Cardiac muscle cell (in vitro differentiated cells and primary cell): ENCODE results near the gene OR4D6. TPM values are rescaled to one million over a fixed set of nuclear protein-coding genes. Genes with fewer than 3 reads are reported as not detected.
"Not testable (repeated sequence)": the region's sequence is repeated elsewhere in the genome, so short reads cannot be mapped to it uniquely, and the experiment has no call there.

Experiments
- DNase-seq, 2 donors: peaks; one replicate each; pipeline versions ENCODE4 v3.0.0 to v3.0.0-alpha.2; 2010 to 2017; ENCODE audit warnings: low read depth in 1 of 2, low spot score in 1 of 2
- H3K27ac ChIP-seq: fragments of 200-600 bp; sonication (generic); 2 replicates; pipeline ENCODE4 v1.5.1; 2016
- H3K27me3 ChIP-seq: fragments of 200-600 bp; sonication (generic); 2 replicates; pipeline ENCODE4 v1.6.0; 2016; ENCODE audit warnings: control low read depth
- H3K36me3 ChIP-seq: fragments of 200-600 bp; sonication (generic); 2 replicates; pipeline ENCODE4 v1.5.1; 2016; ENCODE audit warnings: control low read depth
- H3K4me1 ChIP-seq: fragments of 200-600 bp; sonication (generic); 2 replicates; pipeline ENCODE4 v1.8.1; 2017; ENCODE audit warnings: low read depth, mild to moderate bottlenecking, mixed run types
- H3K4me3 ChIP-seq: fragments of 200-600 bp; sonication (generic); 2 replicates; pipeline ENCODE4 v1.5.1; 2016; ENCODE audit warnings: mild to moderate bottlenecking
- H3K9me3 ChIP-seq: fragments of 200-600 bp; sonication (generic); 2 replicates; pipeline ENCODE4 v1.5.1; 2017; ENCODE audit warnings: low read depth, mild to moderate bottlenecking, control low read depth
- CTCF ChIP-seq: IDR thresholded peaks from 2 replicates; pipeline ENCODE4 v1.5.1; 2012; ENCODE audit warnings: low read depth, mild to moderate bottlenecking, low read length
- polyA plus RNA-seq: library from polyadenylated mRNA; unstranded; fragments of >200 nt; fragmentation: Nextera tagmentation; extraction: Ambion mirVana; gene quantifications from 2 replicates; pipeline ENCODE4 v1.2.1, GENCODE V29; 2016
- total RNA-seq: library from RNA; depleted of rRNA; stranded (reverse); fragments of >200 nt; gene quantifications from 2 replicates; pipeline ENCODE4 v1.2.3, GENCODE V29; 2016

OR4D6 gene
- total and polyA plus RNA-seq, 2 experiments from 2014 or later, result not detected

- H3K27ac ChIP-seq, result no peak within 1 kb of the TSS
- H3K27me3 ChIP-seq, result no peaks in the 10 kb centered on the region
- DNase-seq, result no peak
- H3K4me1 ChIP-seq, result no peaks in the 10 kb centered on the region
- no peak within 1 kb of the TSS for H3K4me3 ChIP-seq
- H3K36me3 ChIP-seq, result no peaks in the 10 kb centered on the region
- no peaks in the 10 kb centered on the region for H3K9me3 ChIP-seq
- TF ChIP-seq CTCF, result no peak
Observed at GRCh38 chr11:59436169-59436568, 20.6 kb upstream of the OR4D6 start, which contains the start of gene OR5A1. Gene OR5A1, plus strand, starts transcription at chr11:59436469. Its CDS starts 6,700 bp downstream, at chr11:59443169.

- Histone ChIP-seq H3K27me3 (no peaks in the 10 kb centered on the region), H3K36me3 (no peaks in the 10 kb centered on the region), H3K4me3 (no peak overlapping the region), H3K9me3 (no peaks in the 10 kb centered on the region), H3K27ac (no peak overlapping the region), H3K4me1 (no peaks in the 10 kb centered on the region)
- no peak for DNase-seq
- TF ChIP-seq CTCF, result no peak
Observed at GRCh38 chr11:59437770-59438169, 19.0 kb upstream of the OR4D6 start.

- not testable (repeated sequence) for H3K27me3 ChIP-seq, H3K4me3 ChIP-seq, H3K27ac ChIP-seq, DNase-seq, H3K4me1 ChIP-seq, H3K36me3 ChIP-seq, H3K9me3 ChIP-seq
Observed at GRCh38 chr11:59445624-59446023, 11.1 kb upstream of the OR4D6 start.

- H3K9me3 ChIP-seq, result no peaks in the 10 kb centered on the region
- no peak overlapping the region for H3K4me3 ChIP-seq
- DNase-seq, result no peak
- no peak overlapping the region for H3K27ac ChIP-seq
- no peaks in the 10 kb centered on the region for H3K36me3 ChIP-seq
- TF ChIP-seq CTCF, result no peak
- H3K4me1 ChIP-seq, result no peaks in the 10 kb centered on the region
- H3K27me3 ChIP-seq, result no peaks in the 10 kb centered on the region
Observed at GRCh38 chr11:59448484-59448883, 8.3 kb upstream of the OR4D6 start.

GRCh38 chr11:59459916-59460315, 3.2 kb downstream of the OR4D6 start:
- Histone ChIP-seq H3K9me3 (no peaks in the 10 kb centered on the region), H3K27ac (no peak overlapping the region), H3K27me3 (no peaks in the 10 kb centered on the region), H3K36me3 (no peaks in the 10 kb centered on the region), H3K4me1 (no peaks in the 10 kb centered on the region), H3K4me3 (no peak overlapping the region)
- no peak for TF ChIP-seq CTCF
- no peak for DNase-seq

GRCh38 chr11:59463190-59463641, 6.5 kb downstream of the OR4D6 start:
- H3K27ac ChIP-seq, result no peak overlapping the region
- no peaks in the 10 kb centered on the region for H3K9me3 ChIP-seq
- no peaks in the 10 kb centered on the region for H3K4me1 ChIP-seq
- no peaks in the 10 kb centered on the region for H3K27me3 ChIP-seq
- TF ChIP-seq CTCF, result no peak
- H3K36me3 ChIP-seq, result no peaks in the 10 kb centered on the region
- no peak overlapping the region for H3K4me3 ChIP-seq
- peak in 1 of 2 donors; percentile 17 for DNase-seq
